Calu3 (cell line): ENCODE results near the gene CACNA1H. TPM values are rescaled to one million over a fixed set of nuclear protein-coding genes. Genes with fewer than 3 reads are reported as not detected.
"Not testable (repeated sequence)": the region's sequence is repeated elsewhere in the genome, so short reads cannot be mapped to it uniquely, and the experiment has no call there.

Experiments used
- BruUV-seq: library from RNA; stranded (reverse); fragments of 400-500 nt; replicated peaks from 2 replicates; lab custom pipeline; 2021; lab: Mats Ljungman, UMichigan
- CTCF ChIA-PET: fragments of 300-600 bp; sonication (Branson Sonifier 250); formaldehyde crosslinking; loops from one replicate; lab custom pipeline; 2022; ENCODE audit warnings: antibody characterized with exemption; lab: Charles Lee
- DNase-seq: peaks from one replicate; pipeline ENCODE4 v3.0.0; 2022
- H3K27ac Mint-ChIP-seq: one replicate; pipeline ENCODE4 v1.8.0; 2022; ENCODE audit warnings: mixed read lengths; ENCODE audit not compliant: unreplicated experiment
- H3K27me3 Mint-ChIP-seq: one replicate; pipeline ENCODE4 v1.8.0; 2022; ENCODE audit warnings: mixed read lengths; ENCODE audit not compliant: unreplicated experiment
- H3K36me3 Mint-ChIP-seq: one replicate; pipeline ENCODE4 v1.8.0; 2022; ENCODE audit warnings: mild to moderate bottlenecking, moderate library complexity, mixed read lengths; ENCODE audit not compliant: insufficient read depth, unreplicated experiment
- H3K4me1 Mint-ChIP-seq: one replicate; pipeline ENCODE4 v1.8.0; 2022; ENCODE audit warnings: mild to moderate bottlenecking, low read depth, mixed read lengths; ENCODE audit not compliant: unreplicated experiment
- H3K4me3 Mint-ChIP-seq: one replicate; pipeline ENCODE4 v1.8.0; 2022; ENCODE audit warnings: mild to moderate bottlenecking, low read depth, moderate library complexity, mixed read lengths; ENCODE audit not compliant: unreplicated experiment
- H3K9me3 Mint-ChIP-seq: one replicate; pipeline ENCODE4 v1.8.0; 2022; ENCODE audit warnings: low read depth, mixed read lengths; ENCODE audit not compliant: unreplicated experiment
- intact Hi-C: fragments of 100-400 bp; cut with micrococcal nuclease; formaldehyde crosslinking; loops from one replicate; pipeline ENCODE4 v1.10.0; 2022; ENCODE audit not compliant: unreplicated experiment
- total RNA-seq: library from RNA; stranded (reverse); gene quantifications from 2 replicates; pipeline ENCODE4 v1.2.3, GENCODE V29; 2022

Gene CACNA1H
- total RNA-seq, 1 experiment from 2014 or later: not detected

DNA sequence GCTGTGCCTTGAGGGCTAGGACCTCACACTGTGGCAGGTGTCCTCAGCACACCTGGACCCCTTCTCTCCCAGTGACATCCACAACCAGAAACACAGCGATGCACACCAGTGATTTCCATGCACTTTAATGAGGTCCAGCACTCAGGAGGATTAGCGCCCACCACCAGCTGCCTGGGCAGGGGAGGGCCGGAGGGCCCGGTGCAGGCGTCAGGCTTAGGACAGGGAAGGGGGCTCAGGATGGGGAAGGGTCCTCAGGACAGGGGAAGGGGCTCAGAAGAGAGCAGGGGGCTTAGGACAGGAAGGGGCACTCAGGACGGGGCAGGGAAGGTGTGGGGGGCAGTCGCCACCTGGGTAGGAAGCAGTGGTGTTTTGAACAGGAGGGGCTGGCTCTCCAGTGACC is 75.3 kb downstream of the CACNA1H start:
- intact Hi-C loops, H3K4me1 Mint-ChIP-seq, CTCF ChIA-PET, H3K36me3 Mint-ChIP-seq, DNase-seq, H3K4me3 Mint-ChIP-seq, H3K9me3 Mint-ChIP-seq, H3K27ac Mint-ChIP-seq, BruUV-seq: not testable (repeated sequence)
- peaks cover 53% of the 10 kb centered on the region for H3K27me3 Mint-ChIP-seq

GRCh38 chr16:1229476-1229875 is 76.6 kb downstream of the CACNA1H start:
- BruUV-seq: not testable (repeated sequence)

GRCh38 chr16:1230084-1230470 is 77.2 kb downstream of the CACNA1H start, which contains the start of gene TPSB2:
TSS of gene TPSB2 (minus strand) at chr16:1230184. CDS start at chr16:1229951, 233 bp downstream.
- intact Hi-C loops, H3K4me1 Mint-ChIP-seq, BruUV-seq, H3K4me3 Mint-ChIP-seq, H3K9me3 Mint-ChIP-seq, H3K27ac Mint-ChIP-seq, CTCF ChIA-PET, DNase-seq, H3K36me3 Mint-ChIP-seq: not testable (repeated sequence)
- H3K27me3 Mint-ChIP-seq: peaks cover 34% of the 10 kb centered on the region

More at GRCh38 chr16:1229476-1229875, 76.6 kb downstream of the CACNA1H start:
- DNase-seq, H3K9me3 Mint-ChIP-seq, intact Hi-C loops, H3K27ac Mint-ChIP-seq, H3K36me3 Mint-ChIP-seq, CTCF ChIA-PET, H3K4me3 Mint-ChIP-seq, H3K4me1 Mint-ChIP-seq: not testable (repeated sequence)
- H3K27me3 Mint-ChIP-seq: peaks cover 40% of the 10 kb centered on the region

DNA sequence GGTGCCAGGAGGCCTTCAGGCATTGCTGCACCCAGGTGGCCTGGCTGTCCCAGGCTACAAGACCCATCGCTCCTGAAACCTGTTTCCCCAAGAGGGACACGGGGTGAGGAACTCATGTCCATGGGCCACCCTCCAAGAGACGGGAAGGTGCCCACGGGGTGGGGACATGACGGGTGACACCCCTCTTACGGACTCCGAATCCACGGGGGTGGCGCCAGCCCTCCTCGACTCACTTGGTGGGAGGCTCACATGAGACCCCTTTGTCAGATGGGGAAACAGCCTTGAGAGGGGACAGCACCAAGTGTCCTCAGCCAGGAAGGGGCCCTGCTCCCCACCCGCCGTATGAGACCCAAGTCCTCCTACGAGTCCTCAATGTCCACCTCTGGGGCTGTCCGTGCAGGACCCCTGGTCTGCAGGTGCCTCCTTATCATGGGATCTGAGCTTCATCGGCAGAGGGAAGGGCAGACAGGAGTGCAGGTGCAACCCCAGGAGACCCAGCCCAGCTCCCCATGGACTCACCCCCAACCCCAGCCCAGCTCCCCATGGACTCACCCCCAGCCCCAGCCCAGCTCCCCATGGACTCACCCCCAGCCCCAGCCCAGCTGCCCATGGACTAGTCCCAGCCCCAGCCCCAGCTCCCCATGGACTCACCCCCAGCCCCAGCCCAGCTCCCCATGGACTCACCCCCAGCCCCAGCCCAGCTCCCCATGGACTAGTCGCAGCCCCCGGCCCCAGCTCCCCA is 77.7 kb downstream of the CACNA1H start:
- H3K4me1 Mint-ChIP-seq, DNase-seq, intact Hi-C loops, CTCF ChIA-PET, H3K4me3 Mint-ChIP-seq, H3K27ac Mint-ChIP-seq, H3K36me3 Mint-ChIP-seq, H3K9me3 Mint-ChIP-seq, BruUV-seq: not testable (repeated sequence)
- peaks cover 28% of the 10 kb centered on the region for H3K27me3 Mint-ChIP-seq

DNA sequence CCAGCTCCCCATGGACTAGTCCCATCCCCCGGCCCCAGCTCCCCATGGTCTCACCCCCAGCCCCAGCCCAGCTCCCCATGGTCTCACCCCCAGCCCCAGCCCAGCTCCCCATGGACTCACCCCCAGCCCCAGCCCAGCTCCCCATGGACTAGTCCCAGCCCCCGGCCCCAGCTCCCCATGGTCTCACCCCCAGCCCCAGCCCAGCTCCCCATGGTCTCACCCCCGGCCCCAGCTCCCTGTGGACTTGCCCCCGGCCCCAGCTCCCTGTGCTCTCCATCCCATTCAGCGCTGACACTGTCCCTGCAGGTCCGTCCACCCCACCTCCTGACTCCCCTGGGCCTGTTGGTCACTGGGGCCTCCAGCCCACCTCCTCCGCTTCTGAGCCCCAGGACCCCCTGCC is 78.4 kb downstream of the CACNA1H start:
- H3K9me3 Mint-ChIP-seq, H3K36me3 Mint-ChIP-seq, BruUV-seq, H3K4me1 Mint-ChIP-seq, intact Hi-C loops, H3K4me3 Mint-ChIP-seq, CTCF ChIA-PET, H3K27ac Mint-ChIP-seq, DNase-seq: not testable (repeated sequence)
- H3K27me3 Mint-ChIP-seq: peaks cover 23% of the 10 kb centered on the region

DNA sequence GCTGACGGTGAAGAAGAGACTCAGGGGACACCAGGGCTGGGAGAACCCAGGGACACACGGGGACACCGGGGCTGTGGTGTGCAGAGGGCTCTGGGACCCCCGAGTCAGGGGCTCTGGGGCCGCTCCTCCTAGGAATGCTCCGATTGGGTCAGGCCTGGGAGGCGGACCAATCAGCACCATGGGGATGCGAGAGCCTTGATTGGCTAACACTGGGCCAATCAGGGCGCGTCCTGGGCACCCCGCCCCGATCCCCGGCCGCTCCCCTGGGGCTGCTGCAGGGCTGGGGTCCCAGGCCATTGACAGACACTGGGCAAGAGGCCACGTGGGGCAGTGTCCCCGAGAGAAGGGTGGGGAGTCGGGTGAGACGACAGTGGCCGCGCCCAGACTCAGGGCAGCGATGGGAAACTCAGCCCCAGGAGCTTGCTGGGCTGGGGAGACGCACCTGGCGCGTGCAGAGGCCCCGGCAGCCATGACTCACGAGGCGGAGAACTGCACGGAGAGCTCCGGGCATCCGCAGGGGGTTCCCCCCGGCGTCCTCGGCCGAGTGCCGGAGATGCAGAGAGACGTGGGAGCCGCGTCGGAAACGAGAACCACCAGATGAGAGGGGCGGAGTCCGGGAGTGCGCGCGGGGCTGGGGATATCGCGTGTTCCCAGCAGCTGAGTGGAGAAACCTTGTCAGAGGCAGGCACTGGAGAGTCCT is 79.3 kb downstream of the CACNA1H start:
- H3K36me3 Mint-ChIP-seq, H3K9me3 Mint-ChIP-seq, H3K4me1 Mint-ChIP-seq, DNase-seq, H3K27ac Mint-ChIP-seq, H3K4me3 Mint-ChIP-seq, CTCF ChIA-PET, BruUV-seq, intact Hi-C loops: not testable (repeated sequence)
- peaks cover 16% of the 10 kb centered on the region for H3K27me3 Mint-ChIP-seq

- H3K27me3 Mint-ChIP-seq: peaks cover 18% of the 10 kb centered on the region
- H3K4me3 Mint-ChIP-seq, CTCF ChIA-PET, BruUV-seq, H3K9me3 Mint-ChIP-seq, H3K27ac Mint-ChIP-seq, DNase-seq, intact Hi-C loops, H3K36me3 Mint-ChIP-seq, H3K4me1 Mint-ChIP-seq: not testable (repeated sequence)
Measured at GRCh38 chr16:1236659-1237058, 83.8 kb downstream of the CACNA1H start.
